Epithelial cell of proximal tubule (primary cell): ENCODE data around the gene DNAJC27. TPM values are rescaled to one million over a fixed set of nuclear protein-coding genes. Genes with fewer than 3 reads are reported as not detected.

Experiments
- DNase-seq: peaks from one replicate; pipeline ENCODE4 v3.0.0-alpha.2; 2011; ENCODE audit warnings: low read depth
- H3K4me3 ChIP-seq: 2 replicates; pipeline ENCODE4 v1.5.1; 2011; ENCODE audit warnings: low read depth, mild to moderate bottlenecking, low read length
- CTCF ChIP-seq: conservative IDR thresholded peaks from 2 replicates; pipeline ENCODE4 v1.5.1; 2012; ENCODE audit warnings: low read depth, mild to moderate bottlenecking, low read length
- total RNA-seq: library from RNA; depleted of rRNA; stranded (reverse); fragments of >200 nt; gene quantifications from 2 replicates; pipeline ENCODE4 v1.2.3, GENCODE V29; 2015

The DNAJC27 gene
- total RNA-seq, 1 donor from 2014 or later = 2.1 TPM

- no peak overlapping the region for H3K4me3 ChIP-seq
- TF ChIP-seq CTCF = no peak
- DNase-seq = no peak
Measured at GRCh38 chr2:24984912-24985311, 13.2 kb upstream of the DNAJC27 start.

GRCh38 chr2:24981411-24982136 lies 9.8 kb upstream of the DNAJC27 start:
- no peak overlapping the region for H3K4me3 ChIP-seq
- no peak for TF ChIP-seq CTCF
- no peak for DNase-seq

- TF ChIP-seq CTCF = no peak
- no peak overlapping the region for H3K4me3 ChIP-seq
- no peak for DNase-seq
Measured at GRCh38 chr2:24978661-24979060, 6.9 kb upstream of the DNAJC27 start.

GRCh38 chr2:24977631-24978030 lies 5.9 kb upstream of the DNAJC27 start:
- no peak for TF ChIP-seq CTCF
- H3K4me3 ChIP-seq = no peak overlapping the region
- no peak for DNase-seq

GRCh38 chr2:24973812-24974211 lies 2.1 kb upstream of the DNAJC27 start:
- H3K4me3 ChIP-seq = no peak overlapping the region
- DNase-seq = no peak
- no peak for TF ChIP-seq CTCF

GRCh38 chr2:24972315-24972961 lies 683 bp upstream of the DNAJC27 start:
- no peak for DNase-seq

More at GRCh38 chr2:24972315-24972961, 683 bp upstream of the DNAJC27 start:
- H3K4me3 ChIP-seq = peak overlapping the region; percentile 92
- TF ChIP-seq CTCF = no peak
